Right forelimb (tissue), 1 donor: ENCODE measurements around the gene SPIB.
"Not testable (repeated sequence)": the region's sequence is repeated elsewhere in the genome, so short reads cannot be mapped to it uniquely, and the experiment has no call there.

Source experiments
- DNase-seq: peaks from one replicate; pipeline ENCODE4 v3.0.0-alpha.2; 2018

SPIB gene

GRCh38 chr19:50447053-50447452, 28.3 kb downstream of the SPIB start:
- DNase-seq, result no peak

GRCh38 chr19:50447750-50448149, 29.0 kb downstream of the SPIB start:
- no peak for DNase-seq

- no peak for DNase-seq
These were observed 30.6 kb downstream of the SPIB start for GRCh38 chr19:50449236-50449899.

- no peak for DNase-seq
These were observed 31.9 kb downstream of the SPIB start for GRCh38 chr19:50450369-50451222.

- no peak for DNase-seq
These were observed 32.4 kb downstream of the SPIB start for GRCh38 chr19:50451223-50451534.

- DNase-seq, result no peak
These were observed 34.5 kb downstream of the SPIB start for GRCh38 chr19:50453243-50453642.

- DNase-seq, result no peak
These were observed 37.3 kb downstream of the SPIB start for GRCh38 chr19:50455992-50456391.

- DNase-seq, result no peak
These were observed 38.6 kb downstream of the SPIB start for GRCh38 chr19:50457300-50457699.

GRCh38 chr19:50458396-50459066, 39.8 kb downstream of the SPIB start:
- no peak for DNase-seq

- no peak for DNase-seq
These were observed 40.3 kb downstream of the SPIB start for GRCh38 chr19:50459067-50459456.

GRCh38 chr19:50459638-50460037, 40.9 kb downstream of the SPIB start:
- DNase-seq, result no peak

- DNase-seq, result no peak
These were observed 41.5 kb downstream of the SPIB start for GRCh38 chr19:50460161-50460765.

- peak; percentile 67 for DNase-seq
These were observed 42.5 kb downstream of the SPIB start for GRCh38 chr19:50461066-50461875.

- no peak for DNase-seq
These were observed 44.2 kb downstream of the SPIB start for GRCh38 chr19:50462970-50463369.

GRCh38 chr19:50464348-50464747, 45.6 kb downstream of the SPIB start:
- no peak for DNase-seq

GRCh38 chr19:50465000-50465399, 46.3 kb downstream of the SPIB start:
- no peak for DNase-seq

- DNase-seq, result no peak
These were observed 47.4 kb downstream of the SPIB start for GRCh38 chr19:50465986-50466705.

GRCh38 chr19:50466706-50467039, 47.9 kb downstream of the SPIB start:
- no peak for DNase-seq

- no peak for DNase-seq
These were observed 48.8 kb downstream of the SPIB start for GRCh38 chr19:50467566-50467965.

GRCh38 chr19:50468818-50469217, 50.1 kb downstream of the SPIB start:
- DNase-seq, result no peak

- not testable (repeated sequence) for DNase-seq
These were observed 54.6 kb downstream of the SPIB start for GRCh38 chr19:50473336-50473735.

GRCh38 chr19:50475101-50475568, 56.4 kb downstream of the SPIB start:
- DNase-seq, result no peak
